CD4-positive, alpha-beta T cell treated with Interleukin-21 for 1 hour (primary cell): Measurements from ENCODE around the gene GPR75.

Experiments
- DNase-seq: peaks from one replicate; pipeline ENCODE4 v3.0.0-alpha.2; 2020

The GPR75 gene

GRCh38 chr2:53859206-53860181, at the start of gene GPR75:
TSS of gene GPR75 (minus strand) at chr2:53859967. CDS start at chr2:53854756, 5,211 bp downstream.
- no peak for DNase-seq

- DNase-seq = no peak
Measured at GRCh38 chr2:53907582-53907981, 47.8 kb upstream of the GPR75 start.

- no peak for DNase-seq
Measured at GRCh38 chr2:53905396-53905795, 45.6 kb upstream of the GPR75 start.

GRCh38 chr2:53903011-53903410, 43.2 kb upstream of the GPR75 start:
- no peak for DNase-seq

GRCh38 chr2:53901192-53901591, 41.4 kb upstream of the GPR75 start:
- no peak for DNase-seq

- DNase-seq = no peak
Measured at GRCh38 chr2:53896864-53897263, 37.1 kb upstream of the GPR75 start.

- DNase-seq = no peak
Measured at GRCh38 chr2:53886406-53887280, 26.9 kb upstream of the GPR75 start.

- DNase-seq = no peak
Measured at GRCh38 chr2:53884883-53885282, 25.1 kb upstream of the GPR75 start.

- no peak for DNase-seq
Measured at GRCh38 chr2:53881986-53882385, 22.2 kb upstream of the GPR75 start.

- no peak for DNase-seq
Measured at GRCh38 chr2:53881360-53881759, 21.6 kb upstream of the GPR75 start.

- no peak for DNase-seq
Measured at GRCh38 chr2:53880756-53881155, 21.0 kb upstream of the GPR75 start.

GRCh38 chr2:53877556-53877955, 17.8 kb upstream of the GPR75 start:
- no peak for DNase-seq

GRCh38 chr2:53877112-53877511, 17.3 kb upstream of the GPR75 start:
- no peak for DNase-seq

- DNase-seq = no peak
Measured at GRCh38 chr2:53874401-53874950, 14.7 kb upstream of the GPR75 start.

GRCh38 chr2:53867773-53868172, 8.0 kb upstream of the GPR75 start:
- no peak for DNase-seq

GRCh38 chr2:53867169-53867568, 7.4 kb upstream of the GPR75 start:
- no peak for DNase-seq

- no peak for DNase-seq
Measured at GRCh38 chr2:53865962-53866361, 6.2 kb upstream of the GPR75 start.

GRCh38 chr2:53865264-53865663, 5.5 kb upstream of the GPR75 start:
- no peak for DNase-seq

GRCh38 chr2:53863538-53864227, 3.9 kb upstream of the GPR75 start:
- DNase-seq = no peak

GRCh38 chr2:53861824-53862223, 2.1 kb upstream of the GPR75 start:
- DNase-seq = no peak

- no peak for DNase-seq
Measured at GRCh38 chr2:53856272-53856671, 3.5 kb downstream of the GPR75 start.

- DNase-seq = no peak
Measured at GRCh38 chr2:53854678-53855077, 5.1 kb downstream of the GPR75 start.

GRCh38 chr2:53852532-53852931, 7.2 kb downstream of the GPR75 start:
- DNase-seq = no peak
